Superior temporal gyrus (tissue), 1 donor: ENCODE measurements around the gene DDX1.

Experiments used
- DNase-seq: peaks from one replicate; pipeline ENCODE4 v3.0.0-alpha.2; 2016; ENCODE audit errors: extremely low spot score

Gene DDX1

GRCh38 chr2:15645300-15645699 lies 53.6 kb downstream of the DDX1 start:
- no peak for DNase-seq

GRCh38 chr2:15645720-15646385 lies 54.2 kb downstream of the DDX1 start:
- no peak for DNase-seq

GRCh38 chr2:15646661-15647060 lies 55.0 kb downstream of the DDX1 start:
- no peak for DNase-seq

GRCh38 chr2:15647622-15648590 lies 56.2 kb downstream of the DDX1 start:
- no peak for DNase-seq

GRCh38 chr2:15648593-15649525 lies 57.2 kb downstream of the DDX1 start:
- DNase-seq = no peak

GRCh38 chr2:15649561-15650255 lies 58.0 kb downstream of the DDX1 start:
- no peak for DNase-seq

GRCh38 chr2:15650616-15651366 lies 59.1 kb downstream of the DDX1 start:
- no peak for DNase-seq

- DNase-seq = no peak
Measured at GRCh38 chr2:15651367-15651727, 59.7 kb downstream of the DDX1 start.

GRCh38 chr2:15652252-15652651 lies 60.6 kb downstream of the DDX1 start:
- no peak for DNase-seq

- DNase-seq = no peak
Measured at GRCh38 chr2:15652801-15653200, 61.1 kb downstream of the DDX1 start.

GRCh38 chr2:15653806-15654726 lies 62.4 kb downstream of the DDX1 start:
- no peak for DNase-seq

- DNase-seq = no peak
Measured at GRCh38 chr2:15654727-15655073, 63.0 kb downstream of the DDX1 start.

- no peak for DNase-seq
Measured at GRCh38 chr2:15655123-15655887, 63.6 kb downstream of the DDX1 start.

- no peak for DNase-seq
Measured at GRCh38 chr2:15656090-15656489, 64.4 kb downstream of the DDX1 start.

GRCh38 chr2:15657759-15658158 lies 66.1 kb downstream of the DDX1 start:
- no peak for DNase-seq

GRCh38 chr2:15658911-15659310 lies 67.2 kb downstream of the DDX1 start:
- DNase-seq = no peak

GRCh38 chr2:15660491-15661294 lies 69.0 kb downstream of the DDX1 start:
- no peak for DNase-seq

GRCh38 chr2:15661295-15661569 lies 69.6 kb downstream of the DDX1 start:
- DNase-seq = no peak
